Thymus (tissue), 11 donors: ENCODE data around the gene CLRN1. TPM values are rescaled to one million over a fixed set of nuclear protein-coding genes. Genes with fewer than 3 reads are reported as not detected.

Experiments used
- DNase-seq, 9 donors: peaks; one replicate each; pipeline ENCODE4 v3.0.0-alpha.2; 2013; ENCODE audit warnings: low spot score in 9 of 9, low read depth in 6 of 9, missing footprints in 1 of 9
- H3K27ac ChIP-seq, 2 donors: one replicate each; pipeline ENCODE4 v1.5.1; 2013; ENCODE audit warnings: control low read depth in 1 of 2, low read depth in 1 of 2, low read length in 1 of 2, mild to moderate bottlenecking in 1 of 2, moderate library complexity in 1 of 2
- H3K27me3 ChIP-seq, 2 donors: one replicate each; pipeline ENCODE4 v1.5.1; 2013; ENCODE audit warnings: low read length in 1 of 2; ENCODE audit not compliant: control insufficient read depth in 2 of 2, insufficient read depth in 1 of 2
- H3K36me3 ChIP-seq, 2 donors: one replicate each; pipeline ENCODE4 v1.5.1; 2013; ENCODE audit warnings: low read length in 1 of 2, mild to moderate bottlenecking in 1 of 2, moderate library complexity in 1 of 2; ENCODE audit not compliant: control insufficient read depth in 2 of 2, insufficient read depth in 2 of 2
- H3K4me1 ChIP-seq, 2 donors: one replicate each; pipeline ENCODE4 v1.5.1; 2013; ENCODE audit warnings: low read length in 2 of 2; ENCODE audit not compliant: control insufficient read depth in 2 of 2, insufficient read depth in 2 of 2
- H3K4me3 ChIP-seq, 2 donors: one replicate each; pipeline ENCODE4 v1.5.1; 2013; ENCODE audit warnings: low read length in 2 of 2, control low read depth in 1 of 2, mild to moderate bottlenecking in 1 of 2
- H3K9me3 ChIP-seq, 2 donors: one replicate each; pipeline ENCODE4 v1.5.1; 2013; ENCODE audit warnings: low read length in 1 of 2, mild to moderate bottlenecking in 1 of 2; ENCODE audit not compliant: control insufficient read depth in 2 of 2, insufficient read depth in 1 of 2
- WGBS: extraction: QIAGEN DNeasy Blood & Tissue Kit; methylation state at CpG from one replicate; pipeline ENCODE4 v1.1.7; 2013; 5-methylcytosine and 5-hydroxymethylcytosine counted together
- polyA plus RNA-seq: library from polyadenylated mRNA; stranded (reverse); fragments of 200-250 nt; gene quantifications from one replicate; pipeline ENCODE4 v1.2.3, GENCODE V29; 2013
- total RNA-seq: library from RNA; stranded (reverse); fragments of 120-200 nt; gene quantifications from one replicate; pipeline ENCODE4 v1.2.4, GENCODE V29; 2013
- donor health status: healthy.

CLRN1 gene
- total and polyA plus RNA-seq, 2 donors = under 0.01 TPM

- Histone ChIP-seq H3K4me1 (no peaks in the 10 kb centered on the region), H3K4me3 (no peak overlapping the region), H3K36me3 (no peaks in the 10 kb centered on the region), H3K27ac (no peak overlapping the region), H3K27me3 (no peaks in the 10 kb centered on the region), H3K9me3 (no peaks in the 10 kb centered on the region)
- no peak for DNase-seq
- 83% methylated on average over 3 of the region's 3 CpGs for WGBS
Observed at GRCh38 chr3:150897592-150897991, 74.9 kb downstream of the CLRN1 start.

- H3K9me3 ChIP-seq = no peaks in the 10 kb centered on the region
- H3K4me3 ChIP-seq = no peak overlapping the region
- WGBS = 97% methylated on average over 9 of the region's 9 CpGs
- no peak for DNase-seq
- no peaks in the 10 kb centered on the region for H3K27me3 ChIP-seq
- H3K36me3 ChIP-seq = no peaks in the 10 kb centered on the region
- H3K4me1 ChIP-seq = no peaks in the 10 kb centered on the region
- no peak overlapping the region for H3K27ac ChIP-seq
Observed at GRCh38 chr3:150890831-150891230, 81.7 kb downstream of the CLRN1 start.

GRCh38 chr3:150890295-150890694 is 82.2 kb downstream of the CLRN1 start:
- H3K36me3 ChIP-seq = no peaks in the 10 kb centered on the region
- DNase-seq = no peak
- no peak overlapping the region for H3K4me3 ChIP-seq
- H3K4me1 ChIP-seq = no peaks in the 10 kb centered on the region
- no peaks in the 10 kb centered on the region for H3K27me3 ChIP-seq
- no peaks in the 10 kb centered on the region for H3K9me3 ChIP-seq
- 38% methylated on average over 3 of the region's 3 CpGs for WGBS
- no peak overlapping the region for H3K27ac ChIP-seq

GRCh38 chr3:150889106-150889505 is 83.4 kb downstream of the CLRN1 start:
- no peak overlapping the region for H3K27ac ChIP-seq

GRCh38 chr3:150887031-150887430 is 85.5 kb downstream of the CLRN1 start:
- H3K27ac ChIP-seq = no peak overlapping the region
- H3K9me3 ChIP-seq = no peaks in the 10 kb centered on the region
- WGBS = 97% methylated on average over 2 of the region's 2 CpGs
- H3K4me1 ChIP-seq = no peaks in the 10 kb centered on the region
- no peaks in the 10 kb centered on the region for H3K27me3 ChIP-seq
- H3K4me3 ChIP-seq = no peak overlapping the region
- no peak for DNase-seq
- no peaks in the 10 kb centered on the region for H3K36me3 ChIP-seq

More at GRCh38 chr3:150889106-150889505, 83.4 kb downstream of the CLRN1 start:
- Histone ChIP-seq H3K36me3 (no peaks in the 10 kb centered on the region), H3K4me3 (no peak overlapping the region), H3K4me1 (no peaks in the 10 kb centered on the region), H3K27me3 (no peaks in the 10 kb centered on the region), H3K9me3 (no peaks in the 10 kb centered on the region)
- no peak for DNase-seq
- 84% methylated on average over 6 of the region's 6 CpGs for WGBS

GRCh38 chr3:150885535-150885934 is 87.0 kb downstream of the CLRN1 start:
- no peak overlapping the region for H3K4me3 ChIP-seq
- no peaks in the 10 kb centered on the region for H3K27me3 ChIP-seq
- DNase-seq = no peak
- no peaks in the 10 kb centered on the region for H3K36me3 ChIP-seq
- no peaks in the 10 kb centered on the region for H3K9me3 ChIP-seq
- H3K4me1 ChIP-seq = no peaks in the 10 kb centered on the region
- WGBS = 83% methylated on average over 3 of the region's 3 CpGs
- no peak overlapping the region for H3K27ac ChIP-seq

- no peak for DNase-seq
- Histone ChIP-seq H3K4me3 (no peak overlapping the region), H3K27me3 (no peaks in the 10 kb centered on the region), H3K9me3 (no peaks in the 10 kb centered on the region), H3K27ac (no peak overlapping the region), H3K36me3 (no peaks in the 10 kb centered on the region), H3K4me1 (no peaks in the 10 kb centered on the region)
- 89% methylated on average over 2 of the region's 2 CpGs for WGBS
Observed at GRCh38 chr3:150878996-150879575, 93.4 kb downstream of the CLRN1 start.

- H3K36me3 ChIP-seq = no peaks in the 10 kb centered on the region
- no peaks in the 10 kb centered on the region for H3K4me1 ChIP-seq
- 99% methylated on average over 1 of the region's 1 CpG for WGBS
- H3K27ac ChIP-seq = no peak overlapping the region
- H3K27me3 ChIP-seq = no peaks in the 10 kb centered on the region
- no peaks in the 10 kb centered on the region for H3K9me3 ChIP-seq
- no peak overlapping the region for H3K4me3 ChIP-seq
- DNase-seq = no peak
Observed at GRCh38 chr3:150878290-150878689, 94.2 kb downstream of the CLRN1 start.

GRCh38 chr3:150877303-150877702 is 95.2 kb downstream of the CLRN1 start:
- no peak overlapping the region for H3K27ac ChIP-seq
- H3K4me3 ChIP-seq = no peak overlapping the region
- DNase-seq = no peak
- H3K4me1 ChIP-seq = no peaks in the 10 kb centered on the region
- 93% methylated on average over 3 of the region's 3 CpGs for WGBS
- no peaks in the 10 kb centered on the region for H3K36me3 ChIP-seq
- H3K9me3 ChIP-seq = no peaks in the 10 kb centered on the region
- H3K27me3 ChIP-seq = no peaks in the 10 kb centered on the region
